OCI-LY1 (cell line): ENCODE measurements around the gene EMSY.

Source experiments
- H2AFZ ChIP-seq: fragments of 200-600 bp; sonication (generic), shearing (Covaris generic); 2 replicates; pipeline ENCODE4 v1.6.0; 2014; ENCODE audit warnings: antibody characterized with exemption, mild to moderate bottlenecking, low read length
- H3F3A ChIP-seq: fragments of 200-600 bp; sonication (generic), shearing (Covaris generic); 2 replicates; pipeline ENCODE4 v1.6.0; 2014; ENCODE audit warnings: mild to moderate bottlenecking, antibody characterized with exemption, low read length, moderate library complexity; ENCODE audit not compliant: insufficient read depth
- H3K27ac ChIP-seq: fragments of 200-600 bp; sonication (generic); 2 replicates; pipeline ENCODE4 v1.5.1; 2014; ENCODE audit warnings: low read length, mixed run types, mild to moderate bottlenecking, low read depth; ENCODE audit not compliant: poor library complexity, severe bottlenecking
- H3K27me3 ChIP-seq: fragments of 200-600 bp; sonication (generic); 2 replicates; pipeline ENCODE4 v1.6.0; 2014; ENCODE audit warnings: antibody characterized with exemption, mild to moderate bottlenecking, low read length, moderate library complexity; ENCODE audit not compliant: insufficient read depth
- H3K36me3 ChIP-seq: fragments of 200-600 bp; sonication (generic); 2 replicates; pipeline ENCODE4 v1.6.1; 2014; ENCODE audit warnings: mild to moderate bottlenecking, antibody characterized with exemption, low read length, moderate library complexity, mixed read lengths; ENCODE audit not compliant: insufficient read depth
- H3K4me1 ChIP-seq: fragments of 200-600 bp; sonication (generic); 2 replicates; pipeline ENCODE4 v1.5.1; 2014; ENCODE audit warnings: mild to moderate bottlenecking, low read length, moderate library complexity; ENCODE audit not compliant: insufficient read depth, severe bottlenecking
- H3K4me2 ChIP-seq: fragments of 200-600 bp; sonication (generic), shearing (Covaris generic); 2 replicates; pipeline ENCODE4 v1.6.1; 2014; ENCODE audit warnings: low read length
- H3K4me3 ChIP-seq: fragments of 200-600 bp; sonication (generic); 2 replicates; pipeline ENCODE4 v1.5.1; 2014; ENCODE audit warnings: low read length, low read depth, mild to moderate bottlenecking, mixed read lengths; ENCODE audit not compliant: poor library complexity, severe bottlenecking
- H3K79me2 ChIP-seq: fragments of 200-600 bp; shearing (Covaris generic); 2 replicates; pipeline ENCODE4 v1.6.1; 2016; ENCODE audit warnings: mixed run types, low read length, mixed read lengths; ENCODE audit not compliant: insufficient read depth
- H3K9ac ChIP-seq: fragments of 200-600 bp; sonication (generic), shearing (Covaris generic); 2 replicates; pipeline ENCODE4 v1.6.1; 2014; ENCODE audit warnings: mild to moderate bottlenecking, low read length, mixed read lengths
- H3K9me2 ChIP-seq: fragments of 200-600 bp; sonication (generic), shearing (Covaris generic); 2 replicates; pipeline ENCODE4 v1.6.1; 2014; ENCODE audit warnings: low read depth, mild to moderate bottlenecking, low read length, mixed read lengths
- H3K9me3 ChIP-seq: fragments of 200-600 bp; shearing (Covaris generic); 2 replicates; pipeline ENCODE4 v1.6.1; 2014; ENCODE audit warnings: low read length, mixed read lengths
- H4K20me1 ChIP-seq: fragments of 200-600 bp; sonication (generic), shearing (Covaris generic); 2 replicates; pipeline ENCODE4 v1.6.0; 2016; ENCODE audit warnings: mild to moderate bottlenecking, low read length; ENCODE audit not compliant: insufficient read depth
- CTCF ChIP-seq: fragments of 200-600 bp; sonication (generic), shearing (Covaris generic); IDR thresholded peaks from 2 replicates; pipeline ENCODE4 v1.5.1; 2017; ENCODE audit warnings: mild to moderate bottlenecking, antibody characterized with exemption, low read length, moderate library complexity, mixed read lengths
- EZH2 ChIP-seq: fragments of 200-600 bp; sonication (generic), shearing (Covaris generic); IDR thresholded peaks from 2 replicates; pipeline ENCODE4 v1.8.0; 2017; ENCODE audit warnings: borderline replicate concordance, mixed run types, mild to moderate bottlenecking, antibody characterized with exemption, low read length, moderate library complexity, mixed read lengths

Gene EMSY

GRCh38 chr11:76554767-76555166 is 109.9 kb downstream of the EMSY start:
- no peaks in the 10 kb centered on the region for H3F3A ChIP-seq
- H3K4me3 ChIP-seq: no peak overlapping the region
- H3K4me1 ChIP-seq: no peaks in the 10 kb centered on the region
- H3K27me3 ChIP-seq: no peaks in the 10 kb centered on the region
- no peak overlapping the region for H2AFZ ChIP-seq
- no peak overlapping the region for H3K9ac ChIP-seq
- no peaks in the 10 kb centered on the region for H3K79me2 ChIP-seq
- H3K36me3 ChIP-seq: no peaks in the 10 kb centered on the region; the same call in 1 of the 2 replicates
- TF ChIP-seq EZH2 (no peak), CTCF (no peak)
- H3K9me3 ChIP-seq: no peaks in the 10 kb centered on the region
- H3K9me2 ChIP-seq: no peaks in the 10 kb centered on the region
- H4K20me1 ChIP-seq: no peaks in the 10 kb centered on the region
- H3K27ac ChIP-seq: no peak overlapping the region
- H3K4me2 ChIP-seq: no peak overlapping the region

- no peaks in the 10 kb centered on the region for H3K9me2 ChIP-seq
- no peak overlapping the region for H3K9ac ChIP-seq
- no peaks in the 10 kb centered on the region for H3K79me2 ChIP-seq
- TF ChIP-seq CTCF (no peak), EZH2 (no peak)
- H3K4me3 ChIP-seq: no peak overlapping the region
- no peaks in the 10 kb centered on the region for H4K20me1 ChIP-seq
- no peak overlapping the region for H2AFZ ChIP-seq
- no peak overlapping the region for H3K4me2 ChIP-seq
- no peaks in the 10 kb centered on the region for H3K27me3 ChIP-seq
- H3K9me3 ChIP-seq: no peaks in the 10 kb centered on the region
- no peaks in the 10 kb centered on the region for H3K4me1 ChIP-seq
- H3K27ac ChIP-seq: no peak overlapping the region
- no peaks in the 10 kb centered on the region for H3F3A ChIP-seq
- H3K36me3 ChIP-seq: no peaks in the 10 kb centered on the region
Measured at GRCh38 chr11:76557466-76557865, 112.6 kb downstream of the EMSY start.

- Histone ChIP-seq H3K79me2 (no peaks in the 10 kb centered on the region), H3K4me3 (no peak overlapping the region), H3K4me1 (no peaks in the 10 kb centered on the region), H3F3A (no peaks in the 10 kb centered on the region), H3K9ac (no peak overlapping the region), H3K9me2 (no peaks in the 10 kb centered on the region), H3K27ac (no peak overlapping the region), H3K9me3 (no peaks in the 10 kb centered on the region), H2AFZ (no peak overlapping the region), H3K27me3 (no peaks in the 10 kb centered on the region), H3K36me3 (no peaks in the 10 kb centered on the region), H3K4me2 (no peak overlapping the region), H4K20me1 (no peaks in the 10 kb centered on the region)
- TF ChIP-seq EZH2 (no peak), CTCF (no peak)
Measured at GRCh38 chr11:76558473-76558872, 113.7 kb downstream of the EMSY start.
